Measurements from ENCODE around the gene DPP7. TPM values are rescaled to one million over a fixed set of nuclear protein-coding genes. Genes with fewer than 3 reads are reported as not detected.

DPP7 gene
- total and polyA plus RNA-seq, 4 donors = 97.4 to 598 (median 126) TPM

DNA sequence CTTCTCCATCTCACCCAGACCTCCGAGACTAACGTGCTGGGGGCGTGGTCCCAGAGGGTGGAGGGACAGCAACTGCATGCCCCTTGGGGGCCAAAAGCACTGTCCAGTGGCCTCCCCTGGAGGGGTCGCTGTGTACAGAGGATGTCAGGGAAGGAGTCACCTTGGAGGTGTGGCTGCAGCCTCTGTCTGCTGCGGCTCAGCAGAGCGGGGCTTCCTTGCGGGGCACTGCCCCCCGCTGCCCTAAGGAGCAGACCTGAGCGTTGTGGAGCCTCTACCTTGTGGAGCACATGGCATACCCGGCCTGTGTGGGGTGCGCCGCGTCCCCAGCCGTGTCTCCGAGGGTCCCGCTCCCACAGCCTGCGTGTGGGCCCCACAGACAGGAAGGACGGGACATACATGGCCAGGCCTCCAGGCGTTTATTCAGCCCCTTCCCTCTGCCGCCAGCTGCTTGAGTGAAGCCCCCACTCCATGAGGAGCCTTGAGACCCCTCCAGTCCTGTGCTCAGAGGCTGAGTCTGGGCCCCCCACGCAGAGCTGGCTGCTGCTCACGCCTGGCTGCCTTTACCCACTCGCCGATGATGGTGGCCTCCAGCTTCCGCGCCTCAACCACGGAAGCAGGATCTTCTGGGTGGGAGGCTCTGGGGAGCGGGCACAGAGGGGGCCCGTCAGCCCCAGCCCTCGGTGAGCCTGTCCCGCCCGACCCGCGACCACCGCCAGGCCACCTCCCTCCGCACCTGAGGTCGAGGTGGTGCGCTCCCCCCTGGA, 4.2 kb downstream of the DPP7 start:
- H3K4me1 ChIP-seq (ENCODE audit: control insufficient read depth in 1 of 2, insufficient read depth in 2 of 2, low read length in 2 of 2) = no peaks in the 10 kb centered on the region
- H3K27ac ChIP-seq (ENCODE audit: low read depth in 1 of 2, low read length in 2 of 2) = no peak overlapping the region
- DNase-seq = no peak
- 87 to 89% methylated on average over 34 to 38 of the region's 38 CpGs for WGBS, 2 donors
- no peaks in the 10 kb centered on the region for H3K27me3 ChIP-seq (ENCODE audit: control insufficient read depth in 1 of 2, insufficient read depth in 2 of 2, low read length in 1 of 2)
- peaks cover 0 to 8% of the 10 kb centered on the region in 2 donors for H3K36me3 ChIP-seq (ENCODE audit: control insufficient read depth in 1 of 2, insufficient read depth in 2 of 2, low read length in 1 of 2)
- intact Hi-C loops (cut with DNase I) = no loop called here
- no peak for ATAC-seq (ENCODE audit: low FRiP score)
- H3K4me3 ChIP-seq (ENCODE audit: low read length in 2 of 2) = no peak overlapping the region
- H3K9me3 ChIP-seq (ENCODE audit: control insufficient read depth, low read length) = no peaks in the 10 kb centered on the region

DNA sequence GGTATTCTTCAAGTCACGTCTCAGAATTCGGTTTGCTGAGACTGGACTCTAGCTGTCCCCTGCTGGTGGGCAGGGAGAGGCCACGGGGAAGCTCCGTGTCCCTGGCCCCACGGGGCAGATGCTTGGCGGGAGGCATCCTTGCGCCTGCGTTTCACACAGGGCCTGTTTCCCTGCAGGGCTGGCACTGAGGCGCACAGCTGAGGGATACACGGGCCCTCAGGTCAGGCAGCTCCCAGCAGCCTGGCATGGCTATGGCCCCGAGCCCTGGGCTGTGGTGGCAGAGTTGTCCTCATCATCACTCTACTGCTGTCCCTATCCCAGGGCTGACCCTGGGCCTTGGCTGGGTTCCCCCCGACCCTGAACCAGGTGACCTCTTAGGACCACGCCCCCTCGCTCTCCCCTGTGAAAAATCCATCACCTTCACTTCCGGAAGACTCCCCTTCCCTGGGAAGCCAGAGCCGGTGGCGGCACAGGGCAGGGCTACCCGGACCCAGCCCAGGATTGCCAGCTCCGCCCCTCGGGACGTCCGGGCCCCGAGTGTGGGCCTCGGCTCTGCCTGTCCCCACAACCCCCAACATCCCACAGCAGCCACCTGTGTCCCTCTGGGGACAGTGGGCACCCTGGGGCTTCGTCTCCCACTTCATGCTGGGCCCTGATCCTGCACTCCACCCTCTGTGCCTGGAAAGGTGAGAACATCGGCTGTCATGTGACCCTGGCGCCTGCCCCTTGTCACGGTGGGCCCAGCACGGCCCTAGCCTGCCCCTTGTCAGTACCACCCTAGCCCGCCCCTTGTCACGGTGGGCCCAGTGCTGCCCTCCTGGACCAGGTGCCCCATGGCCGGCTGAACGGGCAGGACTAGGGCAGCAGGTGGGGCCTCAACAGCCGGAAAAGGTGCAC, 5.0 kb downstream of the DPP7 start:
- intact Hi-C loops (cut with DNase I) = no loop called here
- H3K4me3 ChIP-seq (ENCODE audit: low read length in 2 of 2) = no peak overlapping the region
- H3K27me3 ChIP-seq (ENCODE audit: control insufficient read depth in 1 of 2, insufficient read depth in 2 of 2, low read length in 1 of 2) = no peaks in the 10 kb centered on the region
- no peaks in the 10 kb centered on the region for H3K9me3 ChIP-seq (ENCODE audit: control insufficient read depth, low read length)
- DNase-seq = no peak
- H3K4me1 ChIP-seq (ENCODE audit: control insufficient read depth in 1 of 2, insufficient read depth in 2 of 2, low read length in 2 of 2) = no peaks in the 10 kb centered on the region
- no peak overlapping the region for H3K27ac ChIP-seq (ENCODE audit: low read depth in 1 of 2, low read length in 2 of 2)
- peaks cover 0 to 8% of the 10 kb centered on the region in 2 donors for H3K36me3 ChIP-seq (ENCODE audit: control insufficient read depth in 1 of 2, insufficient read depth in 2 of 2, low read length in 1 of 2)
- peak; percentile 9 for ATAC-seq (ENCODE audit: low FRiP score)
- WGBS, 2 donors = 79 to 81% methylated on average over 34 of the region's 34 CpGs

DNA sequence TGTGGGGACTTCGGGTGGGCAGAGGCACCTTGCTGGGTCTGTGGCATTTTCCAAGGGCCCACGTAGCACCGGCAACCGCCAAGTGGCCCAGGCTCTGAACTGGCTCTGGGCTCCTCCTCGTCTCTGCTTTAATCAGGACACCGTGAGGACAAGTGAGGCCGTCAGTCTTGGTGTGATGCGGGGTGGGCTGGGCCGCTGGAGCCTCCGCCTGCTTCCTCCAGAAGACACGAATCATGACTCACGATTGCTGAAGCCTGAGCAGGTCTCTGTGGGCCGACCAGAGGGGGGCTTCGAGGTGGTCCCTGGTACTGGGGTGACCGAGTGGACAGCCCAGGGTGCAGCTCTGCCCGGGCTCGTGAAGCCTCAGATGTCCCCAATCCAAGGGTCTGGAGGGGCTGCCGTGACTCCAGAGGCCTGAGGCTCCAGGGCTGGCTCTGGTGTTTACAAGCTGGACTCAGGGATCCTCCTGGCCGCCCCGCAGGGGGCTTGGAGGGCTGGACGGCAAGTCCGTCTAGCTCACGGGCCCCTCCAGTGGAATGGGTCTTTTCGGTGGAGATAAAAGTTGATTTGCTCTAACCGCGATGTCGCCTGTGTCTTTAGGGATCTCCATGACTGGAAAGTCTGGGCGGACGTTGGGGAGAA, 5.8 kb downstream of the DPP7 start:
- no peak for ATAC-seq (ENCODE audit: low FRiP score)
- Histone ChIP-seq H3K36me3 (ENCODE audit: control insufficient read depth in 1 of 2, insufficient read depth in 2 of 2, low read length in 1 of 2) (peaks cover 0 to 9% of the 10 kb centered on the region in 2 donors), H3K9me3 (ENCODE audit: control insufficient read depth, low read length) (no peaks in the 10 kb centered on the region), H3K27me3 (ENCODE audit: control insufficient read depth in 1 of 2, insufficient read depth in 2 of 2, low read length in 1 of 2) (no peaks in the 10 kb centered on the region), H3K4me1 (ENCODE audit: control insufficient read depth in 1 of 2, insufficient read depth in 2 of 2, low read length in 2 of 2) (no peaks in the 10 kb centered on the region), H3K4me3 (ENCODE audit: low read length in 2 of 2) (no peak overlapping the region), H3K27ac (ENCODE audit: low read depth in 1 of 2, low read length in 2 of 2) (no peak overlapping the region)
- peak in 1 of 2 donors; percentile 56 for DNase-seq
- intact Hi-C loops (cut with DNase I) = no loop called here
- WGBS, 2 donors = 88 to 92% methylated on average over 29 of the region's 29 CpGs

DNA sequence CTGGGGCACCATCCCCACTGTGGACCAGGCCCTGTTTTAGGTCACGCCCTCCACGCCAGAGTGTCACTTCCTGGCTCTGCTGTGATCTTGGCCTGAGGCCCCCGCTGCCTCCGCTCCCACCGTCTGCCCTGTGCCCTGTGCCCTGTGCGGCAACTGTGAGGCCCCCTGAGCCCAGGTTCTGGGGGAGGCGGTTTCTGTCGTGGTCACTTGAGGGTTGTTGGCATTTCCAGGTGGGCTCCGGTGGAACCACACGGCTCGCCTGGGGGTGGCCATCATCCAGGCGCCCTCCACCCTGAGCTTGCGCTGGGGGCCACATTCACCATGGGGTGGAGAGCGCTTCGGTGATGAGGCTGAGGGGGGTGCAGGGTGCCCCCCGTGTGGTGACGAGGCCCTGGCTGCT, 6.6 kb downstream of the DPP7 start:
- 92 to 94% methylated on average over 17 of the region's 17 CpGs for WGBS, 2 donors
- H3K27me3 ChIP-seq (ENCODE audit: control insufficient read depth in 1 of 2, insufficient read depth in 2 of 2, low read length in 1 of 2) = no peaks in the 10 kb centered on the region
- intact Hi-C loops (cut with DNase I) = no loop called here
- DNase-seq = no peak
- H3K9me3 ChIP-seq (ENCODE audit: control insufficient read depth, low read length) = no peaks in the 10 kb centered on the region
- ATAC-seq (ENCODE audit: low FRiP score) = no peak
- H3K36me3 ChIP-seq (ENCODE audit: control insufficient read depth in 1 of 2, insufficient read depth in 2 of 2, low read length in 1 of 2) = peaks cover 0 to 17% of the 10 kb centered on the region in 2 donors
- no peak overlapping the region for H3K27ac ChIP-seq (ENCODE audit: low read depth in 1 of 2, low read length in 2 of 2)
- H3K4me3 ChIP-seq (ENCODE audit: low read length in 2 of 2) = no peak overlapping the region
- H3K4me1 ChIP-seq (ENCODE audit: control insufficient read depth in 1 of 2, insufficient read depth in 2 of 2, low read length in 2 of 2) = no peaks in the 10 kb centered on the region

DNA sequence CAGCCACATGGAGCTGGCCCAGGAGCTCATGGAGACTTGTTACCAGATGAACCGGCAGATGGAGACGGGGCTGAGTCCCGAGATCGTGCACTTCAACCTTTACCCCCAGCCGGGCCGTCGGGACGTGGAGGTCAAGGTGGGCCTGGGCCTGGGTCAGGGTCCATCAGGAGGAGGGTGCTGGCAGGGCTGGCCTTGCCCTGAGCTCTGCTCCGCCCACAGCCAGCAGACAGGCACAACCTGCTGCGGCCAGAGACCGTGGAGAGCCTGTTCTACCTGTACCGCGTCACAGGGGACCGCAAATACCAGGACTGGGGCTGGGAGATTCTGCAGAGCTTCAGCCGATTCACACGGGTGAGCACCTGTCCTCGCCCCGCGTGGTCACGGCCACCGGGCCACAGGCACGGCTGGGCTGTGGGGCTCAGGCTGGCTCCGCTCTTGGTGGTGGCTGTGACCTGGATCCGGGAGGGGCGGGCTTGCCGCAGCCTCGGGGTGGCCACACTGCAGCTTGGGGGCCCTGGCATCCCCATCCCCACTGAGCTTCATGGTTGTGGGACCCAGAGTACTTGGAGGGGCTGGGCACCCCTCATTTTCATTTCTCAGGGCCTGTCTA, 7.1 kb downstream of the DPP7 start:
- Histone ChIP-seq H3K9me3 (ENCODE audit: control insufficient read depth, low read length) (no peaks in the 10 kb centered on the region), H3K27me3 (ENCODE audit: control insufficient read depth in 1 of 2, insufficient read depth in 2 of 2, low read length in 1 of 2) (no peaks in the 10 kb centered on the region), H3K27ac (ENCODE audit: low read depth in 1 of 2, low read length in 2 of 2) (no peak overlapping the region), H3K36me3 (ENCODE audit: control insufficient read depth in 1 of 2, insufficient read depth in 2 of 2, low read length in 1 of 2) (peaks cover 0 to 17% of the 10 kb centered on the region in 2 donors), H3K4me1 (ENCODE audit: control insufficient read depth in 1 of 2, insufficient read depth in 2 of 2, low read length in 2 of 2) (no peaks in the 10 kb centered on the region), H3K4me3 (ENCODE audit: low read length in 2 of 2) (no peak overlapping the region)
- intact Hi-C loops (cut with DNase I) = no loop called here
- 94% methylated on average over 24 to 27 of the region's 27 CpGs for WGBS, 2 donors
- no peak for DNase-seq
- ATAC-seq (ENCODE audit: low FRiP score) = no peak

DNA sequence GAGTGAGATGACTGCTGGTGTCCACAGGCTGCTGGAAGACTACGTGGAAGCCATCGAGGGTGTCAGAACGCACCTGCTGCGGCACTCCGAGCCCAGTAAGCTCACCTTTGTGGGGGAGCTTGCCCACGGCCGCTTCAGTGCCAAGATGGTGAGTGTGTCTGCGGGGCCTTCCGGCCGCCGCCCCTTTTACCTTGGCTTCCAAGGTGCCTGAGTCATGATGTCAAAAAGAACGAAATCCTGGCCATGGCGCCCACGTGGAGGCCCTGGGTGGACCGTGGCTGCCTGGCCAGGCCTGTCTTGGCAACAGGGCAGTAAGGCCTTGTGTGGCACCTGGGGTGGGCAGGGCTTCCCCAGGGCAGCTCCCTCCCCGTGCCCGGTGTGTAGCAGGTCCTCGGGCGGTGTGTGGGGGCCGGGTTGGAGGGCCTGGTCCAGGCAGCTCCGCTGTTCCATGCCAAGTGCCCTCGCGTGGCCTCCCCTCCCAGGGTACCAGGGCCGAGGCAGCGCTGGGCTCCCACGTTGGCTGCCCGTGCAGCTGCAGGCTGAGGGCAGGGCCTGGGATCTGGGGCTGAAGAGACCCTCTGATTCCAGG, 7.8 kb downstream of the DPP7 start:
- H3K4me3 ChIP-seq (ENCODE audit: low read length in 2 of 2) = no peak overlapping the region
- ATAC-seq (ENCODE audit: low FRiP score) (no peak), DNase-seq (no peak)
- H3K27ac ChIP-seq (ENCODE audit: low read depth in 1 of 2, low read length in 2 of 2) = no peak overlapping the region
- H3K36me3 ChIP-seq (ENCODE audit: control insufficient read depth in 1 of 2, insufficient read depth in 2 of 2, low read length in 1 of 2) = peaks cover 0 to 17% of the 10 kb centered on the region in 2 donors
- H3K4me1 ChIP-seq (ENCODE audit: control insufficient read depth in 1 of 2, insufficient read depth in 2 of 2, low read length in 2 of 2) = no peaks in the 10 kb centered on the region
- intact Hi-C loops (cut with DNase I) = no loop called here
- H3K27me3 ChIP-seq (ENCODE audit: control insufficient read depth in 1 of 2, insufficient read depth in 2 of 2, low read length in 1 of 2) = no peaks in the 10 kb centered on the region
- H3K9me3 ChIP-seq (ENCODE audit: control insufficient read depth, low read length) = no peaks in the 10 kb centered on the region
- 91% methylated on average over 27 of the region's 27 CpGs for WGBS, 2 donors

DNA sequence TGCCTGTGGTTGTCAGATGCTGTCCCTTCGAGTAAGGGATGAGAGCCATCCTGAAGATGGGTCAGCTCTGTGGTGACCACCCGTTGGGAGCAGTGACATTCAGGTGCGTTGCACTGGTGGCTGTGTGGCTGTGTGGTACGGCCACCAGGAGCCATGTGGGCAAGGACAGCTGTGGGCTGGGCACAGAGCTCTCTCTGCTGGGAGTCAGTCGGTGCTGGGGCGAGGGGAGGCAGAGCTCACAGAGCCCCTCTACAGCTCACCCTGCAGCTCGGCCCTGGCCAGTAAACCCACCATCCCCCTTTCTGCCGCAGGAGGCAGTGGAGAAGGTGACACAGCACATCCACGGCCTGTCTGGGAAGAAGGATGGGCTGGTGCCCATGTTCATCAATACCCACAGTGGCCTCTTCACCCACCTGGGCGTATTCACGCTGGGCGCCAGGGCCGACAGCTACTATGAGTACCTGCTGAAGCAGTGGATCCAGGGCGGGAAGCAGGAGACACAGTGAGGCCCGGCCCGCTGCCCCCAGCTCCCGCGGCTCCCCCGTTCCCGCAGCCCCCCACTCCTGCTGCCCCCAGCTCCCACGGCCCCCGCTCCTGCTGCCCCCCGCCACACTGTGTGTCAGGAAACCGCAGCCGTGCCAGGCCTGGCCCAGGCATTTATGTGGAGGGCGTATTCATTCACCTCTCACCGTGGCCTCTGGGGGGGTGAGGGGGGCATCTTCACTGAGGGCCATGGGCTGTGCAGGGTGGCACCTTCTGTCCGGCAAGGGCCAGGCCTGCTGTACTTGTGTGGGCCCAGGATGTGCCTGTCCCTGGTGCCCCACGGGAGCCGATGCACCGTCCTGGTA, 8.5 kb downstream of the DPP7 start:
- H3K4me1 ChIP-seq (ENCODE audit: control insufficient read depth in 1 of 2, insufficient read depth in 2 of 2, low read length in 2 of 2) = no peaks in the 10 kb centered on the region
- WGBS, 2 donors = 93 to 94% methylated on average over 29 to 31 of the region's 31 CpGs
- peak in 1 of 2 donors; percentile 71 for DNase-seq
- no peak for ATAC-seq (ENCODE audit: low FRiP score)
- intact Hi-C loops (cut with DNase I) = no loop called here
- H3K27me3 ChIP-seq (ENCODE audit: control insufficient read depth in 1 of 2, insufficient read depth in 2 of 2, low read length in 1 of 2) = no peaks in the 10 kb centered on the region
- no peak overlapping the region for H3K4me3 ChIP-seq (ENCODE audit: low read length in 2 of 2)
- peaks cover 0 to 18% of the 10 kb centered on the region in 2 donors for H3K36me3 ChIP-seq (ENCODE audit: control insufficient read depth in 1 of 2, insufficient read depth in 2 of 2, low read length in 1 of 2)
- no peaks in the 10 kb centered on the region for H3K9me3 ChIP-seq (ENCODE audit: control insufficient read depth, low read length)
- H3K27ac ChIP-seq (ENCODE audit: low read depth in 1 of 2, low read length in 2 of 2) = no peak overlapping the region

All from aorta (tissue), 5 donors.